H1 (cell line): ENCODE results near the gene ATP6V1A. TPM values are rescaled to one million over a fixed set of nuclear protein-coding genes. Genes with fewer than 3 reads are reported as not detected.

Source experiments
- CTCF ChIA-PET: fragments of 300-600 bp; sonication (Branson Sonifier 250); formaldehyde crosslinking; loops from one replicate; lab custom pipeline; 2021; ENCODE audit not compliant: partially characterized antibody; lab: Charles Lee
- POLR2A ChIA-PET: fragments of 300-600 bp; sonication (Branson Sonifier 250); formaldehyde crosslinking; loops from one replicate; lab custom pipeline; 2021; ENCODE audit warnings: inconsistent platforms; ENCODE audit not compliant: partially characterized antibody; lab: Charles Lee
- DNase-seq, 2 experiments: peaks; one replicate each; pipeline versions ENCODE4 v3.0.0 to v3.0.0-alpha.2; 2010 to 2022; ENCODE audit warnings: low spot score in 2 of 2, low read depth in 1 of 2, mixed read lengths in 1 of 2
- FAIRE-seq: peaks from 2 replicates; lab custom pipeline; 2011; peaks lifted over from hg19 to GRCh38; lab: Jason Lieb, UNC
- H2AFZ ChIP-seq: 2 replicates; pipeline ENCODE4 v1.8.1; 2012; ENCODE audit warnings: low read length, inconsistent platforms
- H2AK5ac ChIP-seq: 2 replicates; pipeline ENCODE4 v1.6.1; 2013; ENCODE audit warnings: low read depth, low read length
- H2BK120ac ChIP-seq: replicated peaks from 2 replicates; pipeline ENCODE3; 2013; ENCODE audit warnings: low read depth, low read length, inconsistent platforms
- H2BK12ac ChIP-seq: 2 replicates; pipeline ENCODE4 v1.6.1; 2013; ENCODE audit warnings: low read depth, low read length
- H2BK15ac ChIP-seq: 2 replicates; pipeline ENCODE4 v1.6.1; 2013; ENCODE audit warnings: low read length
- H2BK20ac ChIP-seq: 2 replicates; pipeline ENCODE4 v1.6.1; 2013; ENCODE audit warnings: low read length
- H2BK5ac ChIP-seq: 2 replicates; pipeline ENCODE4 v1.6.1; 2013; ENCODE audit warnings: low read depth, low read length
- H3K14ac ChIP-seq: 2 replicates; pipeline ENCODE4 v1.6.1; 2013; ENCODE audit warnings: inconsistent platforms; ENCODE audit not compliant: insufficient read length
- H3K18ac ChIP-seq: 2 replicates; pipeline ENCODE4 v1.6.1; 2013; ENCODE audit warnings: low read length; ENCODE audit errors: extremely low read depth
- H3K23ac ChIP-seq: 2 replicates; pipeline ENCODE4 v1.6.1; 2013; ENCODE audit warnings: inconsistent platforms; ENCODE audit not compliant: insufficient read length
- H3K23me2 ChIP-seq: 2 replicates; pipeline ENCODE4 v1.6.1; 2013; ENCODE audit warnings: low read depth, low read length
- H3K27ac ChIP-seq: 2 replicates; pipeline ENCODE4 v1.6.1; 2011; ENCODE audit warnings: low read depth, low read length, inconsistent platforms
- H3K27me3 ChIP-seq, 4 experiments: replicated peaks in 1 of 4; 1 replicate in 1 of 4; 2 replicates in 3 of 4; pipeline versions ENCODE4 v1.6.1 to v1.8.1; 2011 to 2013; ENCODE audit warnings: low read length in 3 of 4, mild to moderate bottlenecking in 3 of 4, inconsistent platforms in 2 of 4, mixed read lengths in 2 of 4, moderate library complexity in 1 of 4; ENCODE audit not compliant: control insufficient read depth in 3 of 4, insufficient read depth in 3 of 4; ENCODE audit errors: extremely low read depth in 1 of 4
- H3K36me3 ChIP-seq, 4 experiments: 2 replicates each; pipeline versions ENCODE4 v1.6.1 to v1.8.1; 2011 to 2013; ENCODE audit warnings: mild to moderate bottlenecking in 4 of 4, low read length in 3 of 4, moderate library complexity in 2 of 4, control low read depth in 1 of 4, inconsistent platforms in 1 of 4; ENCODE audit not compliant: insufficient read depth in 4 of 4, control insufficient read depth in 2 of 4
- H3K4ac ChIP-seq: replicated peaks from 2 replicates; pipeline ENCODE3; 2013; ENCODE audit warnings: low read length, low read depth, mixed read lengths, inconsistent platforms; ENCODE audit not compliant: insufficient read length
- H3K4me1 ChIP-seq, 4 experiments: replicated peaks in 1 of 4; 1 replicate in 1 of 4; 2 replicates in 3 of 4; pipeline versions ENCODE4 v1.6.1 to v1.8.1; 2011 to 2013; ENCODE audit warnings: low read length in 3 of 4, inconsistent platforms in 2 of 4, mixed read lengths in 1 of 4; ENCODE audit not compliant: insufficient read depth in 4 of 4, control insufficient read depth in 3 of 4
- H3K4me2 ChIP-seq, 2 experiments: 2 replicates each; pipeline versions ENCODE4 v1.6.1 to v1.8.1; 2011 to 2013; ENCODE audit warnings: low read depth in 2 of 2, low read length in 2 of 2, control low read depth in 1 of 2, inconsistent platforms in 1 of 2, mild to moderate bottlenecking in 1 of 2; ENCODE audit not compliant: insufficient read depth in 1 of 2
- H3K4me3 ChIP-seq, 4 experiments: fragments of 200-600, 300-600 bp in 1 of 4; sonication (generic), shearing (Covaris generic), sonication (Bioruptor Twin) in 1 of 4; 2 replicates each; pipeline versions ENCODE4 v1.5.1 to v1.8.1; 2011 to 2016; ENCODE audit warnings: low read length in 4 of 4, low read depth in 3 of 4, control low read depth in 2 of 4, inconsistent platforms in 2 of 4, mild to moderate bottlenecking in 2 of 4, mixed read lengths in 1 of 4, moderate library complexity in 1 of 4; ENCODE audit not compliant: insufficient read depth in 2 of 4; ENCODE audit errors: extremely low read depth in 1 of 4
- H3K56ac ChIP-seq: replicated peaks from 2 replicates; pipeline ENCODE3; 2013; ENCODE audit warnings: low read depth, mild to moderate bottlenecking, mixed read lengths, low read length, inconsistent platforms; ENCODE audit not compliant: insufficient read length
- H3K79me1 ChIP-seq: 2 replicates; pipeline ENCODE4 v1.6.1; 2013; ENCODE audit warnings: low read depth, low read length, control low read depth
- H3K79me2 ChIP-seq, 2 experiments: 2 replicates each; pipeline versions ENCODE4 v1.6.1 to v1.8.1; 2012 to 2013; ENCODE audit warnings: low read length in 2 of 2, mild to moderate bottlenecking in 2 of 2, inconsistent platforms in 1 of 2; ENCODE audit not compliant: insufficient read depth in 2 of 2, control insufficient read depth in 1 of 2
- H3K9ac ChIP-seq, 4 experiments: replicated peaks in 1 of 4; 1 replicate in 1 of 4; 2 replicates in 3 of 4; pipeline versions ENCODE4 v1.6.1 to v1.8.1; 2011 to 2013; ENCODE audit warnings: low read depth in 3 of 4, low read length in 3 of 4, control low read depth in 2 of 4, mild to moderate bottlenecking in 2 of 4, moderate library complexity in 2 of 4, inconsistent platforms in 1 of 4; ENCODE audit errors: extremely low read depth in 1 of 4
- H3K9me3 ChIP-seq, 2 experiments: 2 replicates each; pipeline versions ENCODE4 v1.6.1 to v1.8.1; 2012 to 2013; ENCODE audit warnings: mild to moderate bottlenecking in 2 of 2, moderate library complexity in 2 of 2, control low read depth in 1 of 2, inconsistent platforms in 1 of 2, low read depth in 1 of 2, low read length in 1 of 2, mixed read lengths in 1 of 2; ENCODE audit not compliant: insufficient read depth in 2 of 2
- H4K20me1 ChIP-seq, 2 experiments: replicated peaks in 1 of 2; 2 replicates each; pipeline versions ENCODE3 to v1.8.1; 2011 to 2013; ENCODE audit warnings: inconsistent platforms in 2 of 2, low read length in 2 of 2, mild to moderate bottlenecking in 1 of 2; ENCODE audit not compliant: insufficient read depth in 2 of 2, control insufficient read depth in 1 of 2
- H4K5ac ChIP-seq: 2 replicates; pipeline ENCODE4 v1.6.1; 2013; ENCODE audit warnings: low read length, low read depth, mixed read lengths, inconsistent platforms; ENCODE audit not compliant: insufficient read length
- H4K8ac ChIP-seq: 2 replicates; pipeline ENCODE4 v1.8.0; 2013; ENCODE audit warnings: mild to moderate bottlenecking, moderate library complexity, low read length, inconsistent platforms; ENCODE audit not compliant: insufficient read depth; ENCODE audit errors: extremely low read depth
- H4K91ac ChIP-seq: replicated peaks from 2 replicates; pipeline ENCODE3; 2013; ENCODE audit warnings: low read length, mixed read lengths, inconsistent platforms; ENCODE audit not compliant: insufficient read length
- ATF3 ChIP-seq: IDR thresholded peaks from 2 replicates; pipeline ENCODE4 v1.6.1; 2011; ENCODE audit warnings: low read depth, mild to moderate bottlenecking, low read length; ENCODE audit not compliant: insufficient read depth
- BRCA1 ChIP-seq: IDR thresholded peaks from 2 replicates; pipeline ENCODE4 v1.6.1; 2012; ENCODE audit warnings: low read depth, low read length, improper control_type of control experiment
- EGR1 ChIP-seq: IDR thresholded peaks from 2 replicates; pipeline ENCODE4 v1.6.1; 2011; ENCODE audit warnings: low read depth, low read length, borderline replicate concordance
- HDAC2 ChIP-seq, 2 experiments: fragments of 300-600 bp in 1 of 2; sonication (generic) in 1 of 2; IDR thresholded peaks; 2 replicates each; pipeline ENCODE4 v1.6.1; 2011 to 2012; ENCODE audit warnings: low read depth in 2 of 2, low read length in 2 of 2, mild to moderate bottlenecking in 2 of 2, moderate library complexity in 2 of 2, borderline replicate concordance in 1 of 2, inconsistent platforms in 1 of 2
- KDM4A ChIP-seq: IDR thresholded peaks from one replicate; pipeline ENCODE4 v1.7.1; 2012; ENCODE audit warnings: low read depth, mild to moderate bottlenecking, moderate library complexity, low read length, inconsistent platforms; ENCODE audit not compliant: severe bottlenecking
- NRF1 ChIP-seq: IDR thresholded peaks from 2 replicates; pipeline ENCODE4 v1.6.1; 2011; ENCODE audit warnings: mild to moderate bottlenecking, low read depth, low read length, improper control_type of control experiment
- RNF2 ChIP-seq: fragments of 200-900, 300-1000 bp; sonication (generic); IDR thresholded peaks from 2 replicates; pipeline ENCODE4 v1.7.1; 2016; ENCODE audit warnings: borderline replicate concordance, low read depth, mild to moderate bottlenecking, antibody characterized with exemption, low read length; ENCODE audit not compliant: poor library complexity, severe bottlenecking; ENCODE audit errors: missing control alignments
- SIRT6 ChIP-seq: IDR thresholded peaks from one replicate; pipeline ENCODE4 v1.7.1; 2012; ENCODE audit warnings: low read length, inconsistent platforms
- SIX5 ChIP-seq: IDR thresholded peaks from 2 replicates; pipeline ENCODE4 v1.6.1; 2011; ENCODE audit warnings: mild to moderate bottlenecking, low read depth, low read length
- TAF7 ChIP-seq: optimal IDR thresholded peaks from 2 replicates; pipeline ENCODE3; 2011; ENCODE audit warnings: low read depth, mild to moderate bottlenecking, inconsistent platforms, low read length, moderate library complexity, borderline replicate concordance
- TCF12 ChIP-seq: IDR thresholded peaks from 2 replicates; pipeline ENCODE4 v1.6.1; 2011; ENCODE audit warnings: low read depth, mild to moderate bottlenecking, low read length
- TEAD4 ChIP-seq: IDR thresholded peaks from 2 replicates; pipeline ENCODE4 v1.6.1; 2012; ENCODE audit warnings: low read depth, low read length, inconsistent platforms, mixed read lengths
- YY1 ChIP-seq: IDR thresholded peaks from 2 replicates; pipeline ENCODE4 v1.6.1; 2011; ENCODE audit warnings: low read depth, mild to moderate bottlenecking, low read length
- ZNF274 ChIP-seq: IDR thresholded peaks from 2 replicates; pipeline ENCODE4 v1.7.0; 2012; ENCODE audit warnings: low read length, borderline replicate concordance; ENCODE audit errors: extremely low read depth
- polyA plus RNA-seq, 7 experiments: library from polyadenylated mRNA; depleted of rRNA in 3 of 7; stranded (reverse) in 5 of 7; unstranded in 2 of 7; fragments of >200 nt in 5 of 7; fragments of 200-250 nt in 2 of 7; gene quantifications; 1 replicate in 5 of 7; 2 replicates in 1 of 7; 4 replicates in 1 of 7; pipeline versions ENCODE4 v1.2.1 to v1.2.3, GENCODE V29; 2011 to 2013; ENCODE audit warnings: missing spikeins in 2 of 7, mixed read lengths in 2 of 7
- total RNA-seq: library from RNA; stranded (reverse); fragmentation: NEBNext Ultra II Directional; extraction: Animal tissue kit (Norgen Biotek cat#: 25700); gene quantifications from 2 replicates; pipeline ENCODE4 v1.2.1, GENCODE V29; 2021

ATP6V1A gene
- total and polyA plus RNA-seq, 2 of the 8 experiments (the other 6 are each of a cell fraction or from before 2014, with no cell fraction given) = 15.4 to 90.9 TPM

GRCh38 chr3:113771993-113772392 lies 25.2 kb downstream of the ATP6V1A start:
- no peak for FAIRE-seq
- CTCF ChIA-PET = interaction anchor here (2.7 kb wide), 1 partner anchor 27 kb away, joined by 8 read pairs; the partner anchor contains the start of gene NAA50
- TF ChIP-seq TAF7 = no peak
- no peak for TF ChIP-seq BRCA1
- TF ChIP-seq TCF12 = no peak
- TF ChIP-seq EGR1 = no peak
- no peak for TF ChIP-seq TEAD4
- no peak for TF ChIP-seq YY1
- no peak for TF ChIP-seq NRF1
- no peak for TF ChIP-seq RNF2
- no peak for TF ChIP-seq SIX5
- TF ChIP-seq ZNF274 = no peak
- TF ChIP-seq KDM4A = no peak
- no peak for TF ChIP-seq ATF3
- no peak for TF ChIP-seq HDAC2 (IDR thresholded peaks at IDR 0.05; ENCODE audit: borderline replicate concordance in 1 of 2, low read depth in 2 of 2, low read length in 2 of 2)
- TF ChIP-seq SIRT6 = no peak

More at GRCh38 chr3:113771993-113772392, 25.2 kb downstream of the ATP6V1A start:
- Histone ChIP-seq H3K4ac (no peak overlapping the region), H2BK120ac (no peak overlapping the region), H3K23ac (no peak overlapping the region), H2BK20ac (no peak overlapping the region), H3K4me3 (no peak overlapping the region), H4K91ac (no peak overlapping the region), H2AFZ (no peak overlapping the region), H3K23me2 (no peaks in the 10 kb centered on the region), H3K79me1 (0 out of 2 replicates have a peak, but pooled peaks cover 2% of the 10 kb centered on the region), H3K9me3 (no peaks in the 10 kb centered on the region), H3K56ac (no peak overlapping the region), H3K14ac (no peak overlapping the region), H3K4me1 (peaks cover 0 to 7% (median 0%) of the 10 kb centered on the region in 4 experiments; a peak in 1 of 7 replicates), H3K36me3 (no peaks in the 10 kb centered on the region), H2BK5ac (no peak overlapping the region), H3K4me2 (no peak overlapping the region), H2BK12ac (no peak overlapping the region), H3K27me3 (no peaks in the 10 kb centered on the region), H4K5ac (no peak overlapping the region), H3K79me2 (no peaks in the 10 kb centered on the region), H4K8ac (peak overlapping the region; percentile 71; the same call in 1 of the 2 replicates), H4K20me1 (no peaks in the 10 kb centered on the region), H3K9ac (no peak overlapping the region), H2AK5ac (no peak overlapping the region), H2BK15ac (no peak overlapping the region), H3K18ac (no peak overlapping the region), H3K27ac (no peak overlapping the region)
- POLR2A ChIA-PET = no interaction called here
- no peak for DNase-seq
